Fibroblast of lung (primary cell): ENCODE measurements around the gene ROBO2.

Experiments used
- EZH2 ChIP-seq: IDR thresholded peaks from 2 replicates; pipeline ENCODE4 v1.5.1; 2012; ENCODE audit warnings: low read length, control low read depth, mild to moderate bottlenecking; ENCODE audit errors: missing control alignments
- TF ChIP-seq, protein P1 (sequence below), 2 donors: IDR thresholded peaks in 1 of 2; conservative IDR thresholded peaks in 1 of 2; 1 replicate in 1 of 2; 2 replicates in 1 of 2; pipeline ENCODE4 v1.5.1; 2011 to 2012; ENCODE audit warnings: low read length in 2 of 2, control low read depth in 1 of 2, inconsistent platforms in 1 of 2, low read depth in 1 of 2, mild to moderate bottlenecking in 1 of 2

DNA sequence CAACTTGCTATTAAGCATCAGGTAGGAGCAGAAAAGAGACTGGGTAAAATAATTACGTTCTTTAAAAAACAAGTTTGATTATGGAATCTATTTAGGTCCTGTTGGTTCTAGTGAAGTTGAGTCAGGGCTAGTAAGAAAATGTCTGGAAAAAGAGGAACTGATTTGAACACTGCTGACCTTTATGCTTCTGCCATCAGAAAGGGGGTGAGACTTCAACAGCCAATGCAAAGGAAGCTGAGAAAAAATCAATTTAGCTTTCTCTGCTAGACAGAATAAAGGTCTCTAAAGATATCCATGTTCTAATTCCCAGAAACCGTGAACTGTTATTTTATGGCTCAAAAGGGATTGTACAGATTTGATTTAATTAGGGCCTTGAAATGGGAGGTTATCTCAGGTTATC, 157.5 kb downstream of the ROBO2 start:
- TF ChIP-seq, protein P1, sequence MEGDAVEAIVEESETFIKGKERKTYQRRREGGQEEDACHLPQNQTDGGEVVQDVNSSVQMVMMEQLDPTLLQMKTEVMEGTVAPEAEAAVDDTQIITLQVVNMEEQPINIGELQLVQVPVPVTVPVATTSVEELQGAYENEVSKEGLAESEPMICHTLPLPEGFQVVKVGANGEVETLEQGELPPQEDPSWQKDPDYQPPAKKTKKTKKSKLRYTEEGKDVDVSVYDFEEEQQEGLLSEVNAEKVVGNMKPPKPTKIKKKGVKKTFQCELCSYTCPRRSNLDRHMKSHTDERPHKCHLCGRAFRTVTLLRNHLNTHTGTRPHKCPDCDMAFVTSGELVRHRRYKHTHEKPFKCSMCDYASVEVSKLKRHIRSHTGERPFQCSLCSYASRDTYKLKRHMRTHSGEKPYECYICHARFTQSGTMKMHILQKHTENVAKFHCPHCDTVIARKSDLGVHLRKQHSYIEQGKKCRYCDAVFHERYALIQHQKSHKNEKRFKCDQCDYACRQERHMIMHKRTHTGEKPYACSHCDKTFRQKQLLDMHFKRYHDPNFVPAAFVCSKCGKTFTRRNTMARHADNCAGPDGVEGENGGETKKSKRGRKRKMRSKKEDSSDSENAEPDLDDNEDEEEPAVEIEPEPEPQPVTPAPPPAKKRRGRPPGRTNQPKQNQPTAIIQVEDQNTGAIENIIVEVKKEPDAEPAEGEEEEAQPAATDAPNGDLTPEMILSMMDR (conservative IDR thresholded peaks at IDR 0.05 in 1 of 2, IDR thresholded peaks at IDR 0.05 in 1 of 2; ENCODE audit: low read depth in 1 of 2, low read length in 2 of 2): no peak
- TF ChIP-seq EZH2: no peak
